ENCODE results near the gene PHACTR1. TPM values are rescaled to one million over a fixed set of nuclear protein-coding genes. Genes with fewer than 3 reads are reported as not detected.
A peak's percentile ranks its signal among the peaks of the same experiment; 100 is the strongest.

PHACTR1 gene
- total RNA-seq, 2 experiments from 2014 or later = 0.58 to 0.72 TPM

GRCh38 chr6:13177664-13178063, 461.1 kb downstream of the PHACTR1 start:
- peaks cover 5% of the 10 kb centered on the region for H3K4me1 Mint-ChIP-seq
- no peaks in the 10 kb centered on the region for H3K9me3 Mint-ChIP-seq
- no peak for DNase-seq
- H3K36me3 Mint-ChIP-seq = no peaks in the 10 kb centered on the region
- peaks cover 7% of the 10 kb centered on the region for H3K27me3 Mint-ChIP-seq
- no peak overlapping the region for H3K27ac Mint-ChIP-seq
- no peak overlapping the region for H3K4me3 Mint-ChIP-seq

- no peak overlapping the region for H3K4me3 Mint-ChIP-seq
- no peaks in the 10 kb centered on the region for H3K9me3 Mint-ChIP-seq
- no peak overlapping the region for H3K27ac Mint-ChIP-seq
- peaks cover 7% of the 10 kb centered on the region for H3K27me3 Mint-ChIP-seq
- DNase-seq = no peak
- peaks cover 5% of the 10 kb centered on the region for H3K4me1 Mint-ChIP-seq
- no peaks in the 10 kb centered on the region for H3K36me3 Mint-ChIP-seq
Measured at GRCh38 chr6:13178107-13178506, 461.5 kb downstream of the PHACTR1 start.

DNA sequence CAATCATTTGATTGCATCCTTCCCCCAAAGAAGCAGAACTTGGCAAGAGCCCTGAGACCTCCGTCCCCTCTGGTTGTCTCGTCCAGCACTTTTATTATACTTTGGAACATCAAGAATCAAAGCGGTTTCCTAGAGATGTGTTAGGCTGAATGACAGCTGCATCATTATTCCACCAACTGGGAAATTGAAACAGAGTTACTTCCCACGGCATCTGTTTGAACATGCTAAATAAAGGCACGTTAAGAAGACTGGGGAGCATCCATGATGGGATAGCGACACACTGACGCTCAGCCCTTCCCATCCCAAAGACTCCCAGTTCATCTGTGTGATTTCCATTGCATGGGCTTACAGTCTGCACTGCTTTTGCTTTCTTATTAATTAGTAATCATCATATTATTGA, 464.0 kb downstream of the PHACTR1 start:
- Mint-ChIP-seq H3K9me3 (no peaks in the 10 kb centered on the region), H3K4me3 (no peak overlapping the region), H3K27me3 (peaks cover 6% of the 10 kb centered on the region), H3K36me3 (no peaks in the 10 kb centered on the region), H3K4me1 (peaks cover 5% of the 10 kb centered on the region), H3K27ac (no peak overlapping the region)
- no peak for DNase-seq

DNA sequence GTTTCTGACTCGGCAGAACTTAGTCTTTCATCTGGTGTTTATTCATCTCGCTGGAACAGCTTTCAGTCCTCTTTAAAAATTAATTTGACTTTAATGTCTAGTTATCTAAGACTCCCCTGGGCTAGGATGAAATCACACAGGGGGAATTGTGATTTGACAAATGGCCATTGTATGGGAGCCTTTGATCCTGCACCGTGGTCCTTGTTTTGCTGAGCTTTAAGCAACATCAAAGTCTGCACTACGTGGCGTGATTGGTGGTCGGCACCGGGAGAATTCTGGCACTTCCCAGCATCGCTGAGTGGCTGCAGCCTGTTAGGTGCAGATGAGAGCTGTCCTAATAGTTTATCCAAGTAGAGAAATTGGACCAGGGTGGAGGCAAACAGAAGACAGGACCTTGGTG, 464.8 kb downstream of the PHACTR1 start:
- Mint-ChIP-seq H3K4me1 (peaks cover 5% of the 10 kb centered on the region), H3K9me3 (no peaks in the 10 kb centered on the region), H3K27ac (no peak overlapping the region), H3K4me3 (no peak overlapping the region), H3K36me3 (no peaks in the 10 kb centered on the region), H3K27me3 (peaks cover 3% of the 10 kb centered on the region)
- no peak for DNase-seq

- DNase-seq = no peak
Measured at GRCh38 chr6:13183415-13184088, 467.0 kb downstream of the PHACTR1 start.

GRCh38 chr6:13184089-13184468, 467.5 kb downstream of the PHACTR1 start:
- no peak for DNase-seq
- Mint-ChIP-seq H3K27ac (no peak overlapping the region), H3K4me3 (no peak overlapping the region), H3K27me3 (peaks cover 3% of the 10 kb centered on the region), H3K9me3 (no peaks in the 10 kb centered on the region), H3K36me3 (no peaks in the 10 kb centered on the region), H3K4me1 (no peaks in the 10 kb centered on the region)

More at GRCh38 chr6:13183415-13184088, 467.0 kb downstream of the PHACTR1 start:
- Mint-ChIP-seq H3K9me3 (no peaks in the 10 kb centered on the region), H3K36me3 (no peaks in the 10 kb centered on the region), H3K4me3 (no peak overlapping the region), H3K4me1 (no peaks in the 10 kb centered on the region), H3K27me3 (peaks cover 3% of the 10 kb centered on the region), H3K27ac (no peak overlapping the region)

- H3K27ac Mint-ChIP-seq = peak overlapping the region; percentile 28
- no peaks in the 10 kb centered on the region for H3K4me1 Mint-ChIP-seq
- no peaks in the 10 kb centered on the region for H3K9me3 Mint-ChIP-seq
- no peak overlapping the region for H3K4me3 Mint-ChIP-seq
- H3K27me3 Mint-ChIP-seq = peaks cover 3% of the 10 kb centered on the region
- no peaks in the 10 kb centered on the region for H3K36me3 Mint-ChIP-seq
- no peak for DNase-seq
Measured at GRCh38 chr6:13184547-13184946, 468.0 kb downstream of the PHACTR1 start.

DNA sequence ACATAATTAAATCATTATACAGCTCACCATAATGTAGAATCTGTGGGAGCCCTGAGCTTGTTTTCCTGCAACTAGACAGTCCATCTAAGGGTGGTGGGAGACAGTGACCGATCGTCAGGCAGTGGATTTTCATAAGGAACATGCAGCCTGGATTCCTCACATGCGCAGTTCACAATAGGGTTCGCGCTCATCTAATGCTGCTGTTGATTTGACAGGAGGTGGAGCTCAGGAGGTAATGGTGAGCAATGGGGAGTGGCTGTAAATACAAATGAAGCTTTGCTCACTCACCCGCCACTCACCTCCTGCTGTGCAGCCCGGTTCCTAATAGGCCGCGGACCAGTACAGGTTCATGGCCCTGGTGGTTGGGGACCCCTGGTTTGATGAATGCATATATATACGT, 470.3 kb downstream of the PHACTR1 start:
- Mint-ChIP-seq H3K4me1 (no peaks in the 10 kb centered on the region), H3K4me3 (no peak overlapping the region), H3K27me3 (peaks cover 8% of the 10 kb centered on the region), H3K36me3 (no peaks in the 10 kb centered on the region), H3K27ac (no peak overlapping the region), H3K9me3 (no peaks in the 10 kb centered on the region)
- DNase-seq = no peak

DNA sequence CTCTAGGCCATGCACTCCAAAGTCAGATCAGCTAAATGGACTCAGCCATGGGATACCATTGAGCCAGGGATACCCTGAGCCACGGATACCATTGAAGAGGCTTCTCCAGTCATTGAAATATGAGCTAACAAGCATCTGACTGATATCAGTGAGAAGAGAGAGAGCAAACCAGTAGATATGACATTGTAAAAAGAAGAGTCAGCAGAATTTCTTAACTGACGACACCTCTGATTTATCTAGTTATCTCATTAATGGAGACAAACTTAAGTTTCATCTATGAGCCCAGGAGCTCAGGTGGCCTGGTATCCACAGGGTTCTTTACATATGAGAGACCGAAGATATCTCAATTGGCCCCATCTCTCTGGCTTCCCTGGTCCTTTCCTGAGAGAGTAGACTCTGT, 471.1 kb downstream of the PHACTR1 start:
- Mint-ChIP-seq H3K4me3 (no peak overlapping the region), H3K36me3 (no peaks in the 10 kb centered on the region), H3K4me1 (no peaks in the 10 kb centered on the region), H3K27me3 (peaks cover 8% of the 10 kb centered on the region), H3K27ac (no peak overlapping the region), H3K9me3 (no peaks in the 10 kb centered on the region)
- no peak for DNase-seq

- no peak for DNase-seq
- H3K9me3 Mint-ChIP-seq = no peaks in the 10 kb centered on the region
- H3K27ac Mint-ChIP-seq = no peak overlapping the region
- no peaks in the 10 kb centered on the region for H3K36me3 Mint-ChIP-seq
- peaks cover 8% of the 10 kb centered on the region for H3K27me3 Mint-ChIP-seq
- no peaks in the 10 kb centered on the region for H3K4me1 Mint-ChIP-seq
- no peak overlapping the region for H3K4me3 Mint-ChIP-seq
Measured at GRCh38 chr6:13188306-13188705, 471.7 kb downstream of the PHACTR1 start.

GRCh38 chr6:13189710-13190109, 473.1 kb downstream of the PHACTR1 start:
- no peaks in the 10 kb centered on the region for H3K9me3 Mint-ChIP-seq
- H3K4me3 Mint-ChIP-seq = no peak overlapping the region
- peaks cover 5% of the 10 kb centered on the region for H3K27me3 Mint-ChIP-seq
- H3K4me1 Mint-ChIP-seq = no peaks in the 10 kb centered on the region
- H3K36me3 Mint-ChIP-seq = no peaks in the 10 kb centered on the region
- no peak overlapping the region for H3K27ac Mint-ChIP-seq
- DNase-seq = no peak

GRCh38 chr6:13190376-13190775, 473.8 kb downstream of the PHACTR1 start:
- H3K27ac Mint-ChIP-seq = no peak overlapping the region
- no peaks in the 10 kb centered on the region for H3K4me1 Mint-ChIP-seq
- no peaks in the 10 kb centered on the region for H3K9me3 Mint-ChIP-seq
- H3K27me3 Mint-ChIP-seq = peaks cover 5% of the 10 kb centered on the region
- H3K4me3 Mint-ChIP-seq = no peak overlapping the region
- DNase-seq = no peak
- H3K36me3 Mint-ChIP-seq = no peaks in the 10 kb centered on the region

GRCh38 chr6:13191461-13191860, 474.9 kb downstream of the PHACTR1 start:
- Mint-ChIP-seq H3K4me1 (no peaks in the 10 kb centered on the region), H3K4me3 (no peak overlapping the region), H3K9me3 (no peaks in the 10 kb centered on the region), H3K27me3 (peaks cover 5% of the 10 kb centered on the region), H3K36me3 (no peaks in the 10 kb centered on the region), H3K27ac (no peak overlapping the region)
- no peak for DNase-seq

DNA sequence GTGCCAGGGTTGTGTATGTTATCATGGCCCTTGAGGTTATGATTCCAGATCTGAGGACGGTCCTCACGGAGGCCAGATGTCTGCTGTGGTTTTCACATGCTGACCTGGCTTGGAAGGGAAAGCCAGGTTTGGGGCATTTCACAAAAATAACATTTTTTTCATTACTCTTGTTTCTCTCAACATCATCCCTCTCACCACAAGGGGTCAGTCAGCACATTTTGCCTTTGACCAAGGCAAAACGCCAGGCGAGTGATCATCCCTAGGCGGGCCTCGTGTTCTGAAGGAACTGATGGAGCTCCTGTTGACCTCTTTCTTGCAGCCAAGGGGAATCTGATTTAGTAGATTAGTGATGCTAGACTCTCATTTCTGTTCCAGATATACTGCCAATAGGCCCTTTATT, 478.3 kb downstream of the PHACTR1 start:
- Mint-ChIP-seq H3K4me1 (no peaks in the 10 kb centered on the region), H3K27ac (no peak overlapping the region), H3K36me3 (no peaks in the 10 kb centered on the region), H3K27me3 (peaks cover 5% of the 10 kb centered on the region), H3K4me3 (no peak overlapping the region), H3K9me3 (no peaks in the 10 kb centered on the region)
- DNase-seq = peak; percentile 10

DNA sequence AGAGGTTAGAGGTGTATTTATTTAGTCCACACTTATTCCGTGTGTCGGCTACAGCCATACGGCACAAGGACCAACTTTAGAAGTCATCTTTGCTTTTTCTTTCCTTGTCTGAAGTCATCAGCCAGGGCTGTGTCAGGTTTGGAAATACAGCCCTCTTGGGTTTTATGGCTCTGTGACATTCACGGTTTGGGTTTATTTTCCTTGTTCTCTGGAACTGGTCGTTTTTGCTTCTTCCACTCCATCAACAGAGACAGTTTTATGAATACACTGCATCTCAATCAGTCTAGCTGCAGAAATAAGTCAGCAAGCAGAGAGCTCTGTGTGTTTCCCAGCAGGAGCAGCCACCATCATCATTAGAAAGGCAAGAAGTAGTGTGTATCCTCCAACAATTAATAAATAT, 479.2 kb downstream of the PHACTR1 start:
- peaks cover 5% of the 10 kb centered on the region for H3K27me3 Mint-ChIP-seq
- H3K36me3 Mint-ChIP-seq = no peaks in the 10 kb centered on the region
- H3K4me1 Mint-ChIP-seq = no peaks in the 10 kb centered on the region
- H3K4me3 Mint-ChIP-seq = no peak overlapping the region
- DNase-seq = no peak
- H3K9me3 Mint-ChIP-seq = no peaks in the 10 kb centered on the region
- H3K27ac Mint-ChIP-seq = no peak overlapping the region

GRCh38 chr6:13198168-13198567, 481.6 kb downstream of the PHACTR1 start:
- H3K9me3 Mint-ChIP-seq = no peaks in the 10 kb centered on the region
- no peaks in the 10 kb centered on the region for H3K4me1 Mint-ChIP-seq
- no peaks in the 10 kb centered on the region for H3K36me3 Mint-ChIP-seq

More at GRCh38 chr6:13198168-13198567, 481.6 kb downstream of the PHACTR1 start:
- Mint-ChIP-seq H3K27ac (no peak overlapping the region), H3K4me3 (no peak overlapping the region), H3K27me3 (no peaks in the 10 kb centered on the region)
- no peak for DNase-seq

Measured in activated naive CD8-positive, alpha-beta T cell treated with anti-CD3 and anti-CD28 coated beads for 36 hours (primary cell).